Liver (tissue), 9 donors: ENCODE measurements around the gene ALK. TPM values are rescaled to one million over a fixed set of nuclear protein-coding genes. Genes with fewer than 3 reads are reported as not detected.

ENCODE experiments used
- DNase-seq: peaks from one replicate; pipeline ENCODE4 v3.0.0-alpha.2; 2017; ENCODE audit warnings: low spot score
- H3K27ac ChIP-seq, 2 donors: one replicate each; pipeline ENCODE4 v1.7.0; 2013; ENCODE audit warnings: inconsistent platforms in 2 of 2, low read length in 2 of 2, control low read depth in 1 of 2, low read depth in 1 of 2, mild to moderate bottlenecking in 1 of 2
- H3K27me3 ChIP-seq, 4 donors: one replicate each; pipeline versions ENCODE4 v1.6.1 to v1.7.0; 2013; ENCODE audit warnings: low read length in 3 of 4, inconsistent platforms in 1 of 4, mild to moderate bottlenecking in 1 of 4, moderate library complexity in 1 of 4; ENCODE audit not compliant: control insufficient read depth in 4 of 4, insufficient read depth in 4 of 4
- H3K36me3 ChIP-seq, 4 donors: one replicate each; pipeline versions ENCODE4 v1.6.1 to v1.7.0; 2013; ENCODE audit warnings: low read length in 3 of 4, mild to moderate bottlenecking in 3 of 4, low read depth in 1 of 4, moderate library complexity in 1 of 4; ENCODE audit not compliant: control insufficient read depth in 4 of 4, insufficient read depth in 3 of 4
- H3K4me1 ChIP-seq, 4 donors: one replicate each; pipeline versions ENCODE4 v1.6.1 to v1.7.0; 2013; ENCODE audit warnings: low read length in 3 of 4, mild to moderate bottlenecking in 3 of 4, moderate library complexity in 1 of 4; ENCODE audit not compliant: control insufficient read depth in 4 of 4, insufficient read depth in 4 of 4
- H3K4me3 ChIP-seq, 3 donors: one replicate each; pipeline versions ENCODE4 v1.6.1 to v1.7.0; 2013; ENCODE audit warnings: low read length in 3 of 3, control low read depth in 1 of 3, low read depth in 1 of 3, mild to moderate bottlenecking in 1 of 3
- H3K9ac ChIP-seq, 2 donors: one replicate each; pipeline ENCODE4 v1.7.0; 2013; ENCODE audit warnings: low read length in 2 of 2, mild to moderate bottlenecking in 2 of 2, moderate library complexity in 2 of 2, control low read depth in 1 of 2, low read depth in 1 of 2
- H3K9me3 ChIP-seq, 4 donors: one replicate each; pipeline versions ENCODE4 v1.6.1 to v1.7.0; 2013; ENCODE audit warnings: low read length in 3 of 4; ENCODE audit not compliant: control insufficient read depth in 4 of 4
- EGR1 ChIP-seq, 2 donors: IDR thresholded peaks; 2 replicates each; pipeline ENCODE4 v1.6.1; 2016 to 2018; ENCODE audit warnings: antibody characterized with exemption in 2 of 2, low read depth in 2 of 2
- FOXA2 ChIP-seq: IDR thresholded peaks from 2 replicates; pipeline ENCODE4 v1.6.1; 2016; ENCODE audit warnings: antibody characterized with exemption
- GABPA ChIP-seq, 2 donors: IDR thresholded peaks in 1 of 2; conservative IDR thresholded peaks in 1 of 2; 2 replicates each; pipeline ENCODE4 v1.6.1; 2016; ENCODE audit warnings: antibody characterized with exemption in 2 of 2, mild to moderate bottlenecking in 1 of 2, moderate library complexity in 1 of 2
- HNF4A ChIP-seq, 2 donors: conservative IDR thresholded peaks; 2 replicates each; pipeline ENCODE4 v1.6.1; 2016; ENCODE audit warnings: antibody characterized with exemption in 2 of 2, mild to moderate bottlenecking in 2 of 2
- HNF4G ChIP-seq: IDR thresholded peaks from 2 replicates; pipeline ENCODE4 v1.6.1; 2016; ENCODE audit warnings: antibody characterized with exemption
- JUND ChIP-seq, 2 donors: IDR thresholded peaks; 2 replicates each; pipeline ENCODE4 v1.6.1; 2016; ENCODE audit warnings: antibody characterized with exemption in 2 of 2
- NR2F2 ChIP-seq: IDR thresholded peaks from 2 replicates; pipeline ENCODE4 v1.6.1; 2016; ENCODE audit warnings: antibody characterized with exemption
- RAD21 ChIP-seq, 2 donors: IDR thresholded peaks; 2 replicates each; pipeline ENCODE4 v1.6.1; 2016; ENCODE audit warnings: antibody characterized with exemption in 2 of 2, mild to moderate bottlenecking in 2 of 2
- RXRA ChIP-seq, 2 donors: IDR thresholded peaks; 2 replicates each; pipeline ENCODE4 v1.6.1; 2017 to 2018; ENCODE audit warnings: antibody characterized with exemption in 2 of 2, mild to moderate bottlenecking in 1 of 2
- SP1 ChIP-seq: IDR thresholded peaks from 2 replicates; pipeline ENCODE4 v1.6.1; 2018; ENCODE audit warnings: antibody characterized with exemption, mild to moderate bottlenecking
- TAF1 ChIP-seq: conservative IDR thresholded peaks from 2 replicates; pipeline ENCODE4 v1.6.1; 2016; ENCODE audit warnings: antibody characterized with exemption, mild to moderate bottlenecking
- YY1 ChIP-seq: IDR thresholded peaks from 2 replicates; pipeline ENCODE4 v1.6.1; 2016; ENCODE audit warnings: antibody characterized with exemption, mild to moderate bottlenecking
- WGBS: extraction: QIAGEN DNeasy Blood & Tissue Kit; methylation state at CpG from one replicate; pipeline ENCODE4 v1.1.7; 2013; 5-methylcytosine and 5-hydroxymethylcytosine counted together
- polyA plus RNA-seq, 2 donors: library from polyadenylated mRNA; stranded (reverse) in 1 of 2; unstranded in 1 of 2; fragments of 200-250 nt in 1 of 2; fragments of >200 nt in 1 of 2; fragmentation: Nextera tagmentation in 1 of 2; extraction: Ambion mirVana in 1 of 2; gene quantifications; one replicate each; pipeline versions ENCODE4 v1.2.1 to v1.2.3, GENCODE V29; 2013 to 2015
- total RNA-seq, 2 donors: library from RNA; depleted of rRNA; stranded (reverse); fragments of >200 nt; gene quantifications; one replicate each; pipeline ENCODE4 v1.2.3, GENCODE V29; 2014
- TF ChIP-seq, protein P1 (sequence below): IDR thresholded peaks from 2 replicates; pipeline ENCODE4 v1.6.1; 2016; ENCODE audit warnings: antibody characterized with exemption
- TF ChIP-seq, protein P2 (sequence below): fragments of 150-350 bp; IDR thresholded peaks from 2 replicates; pipeline ENCODE4 v1.5.1; 2017; ENCODE audit warnings: improper control_type of control experiment, low read depth, low read length; ENCODE audit not compliant: missing input control
- TF ChIP-seq, protein P3 (sequence below): IDR thresholded peaks from 2 replicates; pipeline ENCODE4 v1.6.1; 2016; ENCODE audit warnings: antibody characterized with exemption
- TF ChIP-seq, protein P4 (sequence below): IDR thresholded peaks from 2 replicates; pipeline ENCODE4 v1.6.1; 2016; ENCODE audit warnings: antibody characterized with exemption, mild to moderate bottlenecking
- TF ChIP-seq, protein P5 (sequence below): IDR thresholded peaks from 2 replicates; pipeline ENCODE4 v1.6.1; 2016; ENCODE audit warnings: antibody characterized with exemption
- donor health status: healthy.
- donor health status: healthy.
- donor health status: healthy.
- donor health status: healthy.
- donor health status: healthy.

Gene ALK
- total and polyA plus RNA-seq, 4 donors, result under 0.01 TPM; not detected in 3

DNA sequence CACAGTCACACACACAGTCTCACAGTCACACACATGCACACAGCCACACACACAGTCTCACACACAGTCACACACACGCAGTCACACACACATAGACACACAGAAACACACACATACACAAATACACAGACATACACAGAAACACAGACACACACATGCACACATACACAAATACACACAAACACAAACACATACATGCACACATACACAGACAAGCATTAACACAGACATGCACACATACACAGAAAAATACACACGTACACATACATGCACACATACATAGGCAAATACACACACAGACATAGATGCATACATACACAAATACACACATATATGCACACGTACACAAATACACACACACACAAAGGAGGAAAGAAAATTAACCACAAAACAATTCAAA lies 150.5 kb downstream of the ALK start:
- H3K4me3 ChIP-seq, result no peak overlapping the region
- no peaks in the 10 kb centered on the region for H3K9me3 ChIP-seq
- 87% methylated on average over 3 of the region's 3 CpGs for WGBS
- no peak overlapping the region for H3K9ac ChIP-seq
- no peaks in the 10 kb centered on the region for H3K4me1 ChIP-seq
- no peaks in the 10 kb centered on the region for H3K36me3 ChIP-seq
- H3K27ac ChIP-seq, result no peak overlapping the region
- no peaks in the 10 kb centered on the region for H3K27me3 ChIP-seq
- TF ChIP-seq FOXA2, result no peak
- TF ChIP-seq EGR1 (IDR thresholded peaks at IDR 0.05; ENCODE audit: low read depth in 2 of 2), result no peak
- no peak for TF ChIP-seq NR2F2
- no peak for TF ChIP-seq TAF1
- TF ChIP-seq YY1, result no peak
- no peak for TF ChIP-seq JUND (IDR thresholded peaks at IDR 0.05)
- TF ChIP-seq, protein P1, sequence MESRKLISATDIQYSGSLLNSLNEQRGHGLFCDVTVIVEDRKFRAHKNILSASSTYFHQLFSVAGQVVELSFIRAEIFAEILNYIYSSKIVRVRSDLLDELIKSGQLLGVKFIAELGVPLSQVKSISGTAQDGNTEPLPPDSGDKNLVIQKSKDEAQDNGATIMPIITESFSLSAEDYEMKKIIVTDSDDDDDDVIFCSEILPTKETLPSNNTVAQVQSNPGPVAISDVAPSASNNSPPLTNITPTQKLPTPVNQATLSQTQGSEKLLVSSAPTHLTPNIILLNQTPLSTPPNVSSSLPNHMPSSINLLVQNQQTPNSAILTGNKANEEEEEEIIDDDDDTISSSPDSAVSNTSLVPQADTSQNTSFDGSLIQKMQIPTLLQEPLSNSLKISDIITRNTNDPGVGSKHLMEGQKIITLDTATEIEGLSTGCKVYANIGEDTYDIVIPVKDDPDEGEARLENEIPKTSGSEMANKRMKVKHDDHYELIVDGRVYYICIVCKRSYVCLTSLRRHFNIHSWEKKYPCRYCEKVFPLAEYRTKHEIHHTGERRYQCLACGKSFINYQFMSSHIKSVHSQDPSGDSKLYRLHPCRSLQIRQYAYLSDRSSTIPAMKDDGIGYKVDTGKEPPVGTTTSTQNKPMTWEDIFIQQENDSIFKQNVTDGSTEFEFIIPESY, result no peak
- TF ChIP-seq RXRA (IDR thresholded peaks at IDR 0.05), result no peak
- TF ChIP-seq, protein P2, sequence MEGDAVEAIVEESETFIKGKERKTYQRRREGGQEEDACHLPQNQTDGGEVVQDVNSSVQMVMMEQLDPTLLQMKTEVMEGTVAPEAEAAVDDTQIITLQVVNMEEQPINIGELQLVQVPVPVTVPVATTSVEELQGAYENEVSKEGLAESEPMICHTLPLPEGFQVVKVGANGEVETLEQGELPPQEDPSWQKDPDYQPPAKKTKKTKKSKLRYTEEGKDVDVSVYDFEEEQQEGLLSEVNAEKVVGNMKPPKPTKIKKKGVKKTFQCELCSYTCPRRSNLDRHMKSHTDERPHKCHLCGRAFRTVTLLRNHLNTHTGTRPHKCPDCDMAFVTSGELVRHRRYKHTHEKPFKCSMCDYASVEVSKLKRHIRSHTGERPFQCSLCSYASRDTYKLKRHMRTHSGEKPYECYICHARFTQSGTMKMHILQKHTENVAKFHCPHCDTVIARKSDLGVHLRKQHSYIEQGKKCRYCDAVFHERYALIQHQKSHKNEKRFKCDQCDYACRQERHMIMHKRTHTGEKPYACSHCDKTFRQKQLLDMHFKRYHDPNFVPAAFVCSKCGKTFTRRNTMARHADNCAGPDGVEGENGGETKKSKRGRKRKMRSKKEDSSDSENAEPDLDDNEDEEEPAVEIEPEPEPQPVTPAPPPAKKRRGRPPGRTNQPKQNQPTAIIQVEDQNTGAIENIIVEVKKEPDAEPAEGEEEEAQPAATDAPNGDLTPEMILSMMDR, result no peak
- TF ChIP-seq, protein P3, sequence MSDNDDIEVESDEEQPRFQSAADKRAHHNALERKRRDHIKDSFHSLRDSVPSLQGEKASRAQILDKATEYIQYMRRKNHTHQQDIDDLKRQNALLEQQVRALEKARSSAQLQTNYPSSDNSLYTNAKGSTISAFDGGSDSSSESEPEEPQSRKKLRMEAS, result no peak
- TF ChIP-seq GABPA (IDR thresholded peaks at IDR 0.05 in 1 of 2, conservative IDR thresholded peaks at IDR 0.05 in 1 of 2), result no peak
- TF ChIP-seq HNF4G, result no peak
- TF ChIP-seq, protein P4, sequence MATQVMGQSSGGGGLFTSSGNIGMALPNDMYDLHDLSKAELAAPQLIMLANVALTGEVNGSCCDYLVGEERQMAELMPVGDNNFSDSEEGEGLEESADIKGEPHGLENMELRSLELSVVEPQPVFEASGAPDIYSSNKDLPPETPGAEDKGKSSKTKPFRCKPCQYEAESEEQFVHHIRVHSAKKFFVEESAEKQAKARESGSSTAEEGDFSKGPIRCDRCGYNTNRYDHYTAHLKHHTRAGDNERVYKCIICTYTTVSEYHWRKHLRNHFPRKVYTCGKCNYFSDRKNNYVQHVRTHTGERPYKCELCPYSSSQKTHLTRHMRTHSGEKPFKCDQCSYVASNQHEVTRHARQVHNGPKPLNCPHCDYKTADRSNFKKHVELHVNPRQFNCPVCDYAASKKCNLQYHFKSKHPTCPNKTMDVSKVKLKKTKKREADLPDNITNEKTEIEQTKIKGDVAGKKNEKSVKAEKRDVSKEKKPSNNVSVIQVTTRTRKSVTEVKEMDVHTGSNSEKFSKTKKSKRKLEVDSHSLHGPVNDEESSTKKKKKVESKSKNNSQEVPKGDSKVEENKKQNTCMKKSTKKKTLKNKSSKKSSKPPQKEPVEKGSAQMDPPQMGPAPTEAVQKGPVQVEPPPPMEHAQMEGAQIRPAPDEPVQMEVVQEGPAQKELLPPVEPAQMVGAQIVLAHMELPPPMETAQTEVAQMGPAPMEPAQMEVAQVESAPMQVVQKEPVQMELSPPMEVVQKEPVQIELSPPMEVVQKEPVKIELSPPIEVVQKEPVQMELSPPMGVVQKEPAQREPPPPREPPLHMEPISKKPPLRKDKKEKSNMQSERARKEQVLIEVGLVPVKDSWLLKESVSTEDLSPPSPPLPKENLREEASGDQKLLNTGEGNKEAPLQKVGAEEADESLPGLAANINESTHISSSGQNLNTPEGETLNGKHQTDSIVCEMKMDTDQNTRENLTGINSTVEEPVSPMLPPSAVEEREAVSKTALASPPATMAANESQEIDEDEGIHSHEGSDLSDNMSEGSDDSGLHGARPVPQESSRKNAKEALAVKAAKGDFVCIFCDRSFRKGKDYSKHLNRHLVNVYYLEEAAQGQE, result no peak
- TF ChIP-seq SP1, result no peak
- TF ChIP-seq, protein P5, sequence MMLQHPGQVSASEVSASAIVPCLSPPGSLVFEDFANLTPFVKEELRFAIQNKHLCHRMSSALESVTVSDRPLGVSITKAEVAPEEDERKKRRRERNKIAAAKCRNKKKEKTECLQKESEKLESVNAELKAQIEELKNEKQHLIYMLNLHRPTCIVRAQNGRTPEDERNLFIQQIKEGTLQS, result no peak
- no peak for DNase-seq

DNA sequence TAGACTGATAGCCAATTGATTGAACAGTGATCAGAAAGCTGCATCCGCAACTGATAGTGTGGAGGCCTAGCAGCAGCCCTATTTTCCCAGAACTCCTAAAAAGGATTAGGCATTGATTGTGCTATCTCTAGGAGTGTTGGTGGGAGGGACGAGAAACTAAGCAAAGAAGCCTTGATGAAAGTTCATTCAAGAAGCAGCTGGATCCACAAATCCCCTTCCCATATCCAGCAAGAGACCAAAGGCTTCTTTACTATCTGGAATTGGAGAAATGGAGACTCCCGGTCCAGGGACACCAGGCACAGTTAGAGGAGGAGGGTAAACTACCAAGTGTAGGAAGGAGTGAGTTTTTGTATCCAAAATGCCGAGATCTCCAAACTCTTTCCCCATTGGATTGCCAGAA lies 151.5 kb downstream of the ALK start:
- Histone ChIP-seq H3K4me3 (no peak overlapping the region), H3K4me1 (no peaks in the 10 kb centered on the region), H3K36me3 (no peaks in the 10 kb centered on the region), H3K27ac (no peak overlapping the region), H3K27me3 (no peaks in the 10 kb centered on the region), H3K9me3 (no peaks in the 10 kb centered on the region), H3K9ac (no peak overlapping the region)
- TF ChIP-seq JUND (IDR thresholded peaks at IDR 0.05), result no peak
- no peak for TF ChIP-seq FOXA2
- TF ChIP-seq, protein P3, result no peak
- no peak for TF ChIP-seq SP1
- no peak for TF ChIP-seq HNF4A (conservative IDR thresholded peaks at IDR 0.05)
- TF ChIP-seq, protein P2, result no peak
- no peak for TF ChIP-seq HNF4G
- TF ChIP-seq TAF1, result no peak
- TF ChIP-seq YY1, result no peak
- no peak for TF ChIP-seq RXRA (IDR thresholded peaks at IDR 0.05)
- no peak for TF ChIP-seq NR2F2
- TF ChIP-seq GABPA (IDR thresholded peaks at IDR 0.05 in 1 of 2, conservative IDR thresholded peaks at IDR 0.05 in 1 of 2), result no peak
- TF ChIP-seq RAD21 (IDR thresholded peaks at IDR 0.05), result no peak
- TF ChIP-seq, protein P4, result no peak
- no peak for TF ChIP-seq EGR1 (IDR thresholded peaks at IDR 0.05; ENCODE audit: low read depth in 2 of 2)
- no peak for DNase-seq
- 85% methylated on average over 4 of the region's 4 CpGs for WGBS
